OCI-M2 (cell line): ENCODE measurements around the gene LMF1.
"Not testable (repeated sequence)": the region's sequence is repeated elsewhere in the genome, so short reads cannot be mapped to it uniquely, and the experiment has no call there.

ENCODE experiments used
- DNase-seq: peaks from one replicate; lab custom pipeline; 2025; ENCODE audit not compliant: unreplicated experiment; lab: John Stamatoyannopoulos, UW

LMF1 gene

DNA sequence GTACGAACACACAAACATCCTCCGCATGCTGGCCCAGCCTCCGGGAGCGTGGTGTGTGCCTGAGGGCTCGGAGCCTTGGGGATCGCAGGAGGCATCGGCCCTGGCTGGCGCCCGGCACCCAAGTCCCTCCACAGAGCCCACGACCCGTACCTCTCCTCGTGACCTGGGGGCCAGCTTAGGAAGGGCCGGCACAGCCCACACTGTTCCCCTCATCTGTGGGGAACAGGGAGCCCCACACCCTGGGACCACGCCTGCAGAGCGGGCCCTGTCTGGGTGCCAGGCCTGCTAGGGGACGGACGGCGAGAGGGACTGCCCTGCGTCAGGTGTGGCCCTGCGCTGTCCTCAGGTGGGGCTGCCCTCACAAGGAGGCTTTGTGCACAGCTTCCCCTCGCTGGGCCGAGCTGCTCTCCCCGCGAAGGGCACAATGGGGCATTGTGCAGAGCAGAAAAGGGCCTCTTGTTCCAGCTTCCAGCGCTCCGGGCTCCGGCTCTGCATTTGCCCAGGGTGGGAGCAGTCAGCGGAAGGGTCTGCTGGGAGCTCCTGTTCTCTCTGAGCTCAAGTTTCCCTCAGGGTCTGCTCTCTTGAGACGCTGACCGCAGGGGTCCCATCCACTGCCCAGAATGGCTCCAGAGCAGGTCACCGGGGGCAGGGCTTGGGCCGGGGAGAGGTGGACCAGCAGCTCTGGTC lies 1.7 kb upstream of the LMF1 start:
- no peak for DNase-seq

- DNase-seq: no peak
These were observed 1.2 kb upstream of the LMF1 start for GRCh38 chr16:971981-972315.

GRCh38 chr16:971582-971905 lies 760 bp upstream of the LMF1 start:
- DNase-seq: no peak

DNA sequence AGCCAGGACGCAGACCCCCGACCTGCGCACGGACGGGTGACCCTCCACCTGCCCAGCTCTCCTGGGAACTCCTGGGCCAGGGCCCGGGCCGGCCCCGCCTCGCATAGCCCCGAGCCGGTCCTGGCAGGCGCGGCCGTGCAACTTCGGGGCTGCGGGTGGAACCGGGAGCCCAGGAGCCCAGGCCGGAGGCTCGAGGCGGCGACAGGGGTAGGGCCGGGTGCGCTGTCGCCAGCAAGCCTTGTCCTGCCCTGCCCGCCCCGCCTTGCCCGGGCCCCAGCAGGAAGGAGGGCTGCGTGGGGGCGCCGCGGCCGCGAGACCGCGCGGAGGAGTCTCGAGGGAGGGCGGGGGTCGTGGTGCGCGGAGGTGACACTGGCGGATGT lies 408 bp downstream of the LMF1 start:
- no peak for DNase-seq

GRCh38 chr16:969508-970385 lies 1.0 kb downstream of the LMF1 start:
- DNase-seq: no peak

GRCh38 chr16:968620-969019 lies 2.2 kb downstream of the LMF1 start:
- DNase-seq: no peak

DNA sequence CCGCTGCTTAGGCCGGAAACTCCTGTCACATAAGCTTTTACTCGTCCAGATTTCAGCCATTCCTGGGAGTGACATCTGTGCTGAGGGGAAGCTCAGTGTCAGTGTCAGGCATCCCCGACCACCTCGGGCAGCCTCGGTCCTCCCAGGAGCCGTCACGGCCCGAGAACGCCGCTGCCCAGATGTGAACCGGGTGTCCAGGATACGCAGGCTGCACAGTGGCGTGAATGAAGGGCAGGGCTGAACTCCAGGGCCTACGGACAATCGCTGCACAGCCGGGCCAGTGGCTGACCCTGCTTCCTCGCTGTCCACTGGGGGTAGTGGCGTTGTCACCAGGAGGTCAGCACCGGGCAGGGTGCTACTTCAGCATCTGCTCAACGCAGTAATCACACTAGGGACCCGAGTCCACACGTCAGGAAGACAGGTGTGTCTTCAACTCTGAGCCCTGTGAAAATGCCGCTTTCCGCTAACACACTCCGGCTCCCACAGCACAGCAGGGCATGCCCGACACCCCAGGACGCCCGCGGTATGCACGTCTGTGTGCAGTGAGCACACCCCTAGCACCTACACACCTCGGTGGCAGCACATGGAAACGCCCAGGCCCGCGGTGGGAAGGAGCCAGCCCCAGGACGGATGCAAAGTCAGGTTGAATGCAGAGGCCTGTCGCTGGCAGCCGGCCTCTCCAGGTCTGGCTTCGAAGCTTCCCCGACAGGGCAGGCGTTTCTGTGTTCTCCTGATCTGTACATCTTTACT lies 3.1 kb downstream of the LMF1 start:
- no peak for DNase-seq

DNA sequence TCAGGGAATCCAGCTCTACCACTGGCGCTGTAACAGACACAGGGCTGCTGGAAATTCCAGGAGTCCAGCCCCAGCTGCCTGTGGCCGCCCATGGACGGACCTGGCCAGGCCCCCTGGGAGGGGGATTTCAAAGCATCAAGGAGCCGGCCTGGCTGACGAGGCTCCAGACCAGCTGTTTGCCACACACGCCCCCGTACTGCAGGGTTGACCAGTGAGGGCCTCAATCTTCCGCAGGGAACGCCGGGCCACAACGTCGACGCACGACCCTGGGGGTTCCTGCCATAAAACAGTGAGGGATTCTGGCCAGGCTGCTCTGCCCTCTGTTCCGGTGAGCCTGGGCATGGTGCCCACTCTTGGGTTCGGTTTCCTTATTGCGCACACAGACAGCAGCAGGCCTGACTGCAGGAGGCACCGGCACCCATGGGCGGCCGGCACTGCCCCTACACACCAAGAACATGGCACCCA lies 3.7 kb downstream of the LMF1 start:
- no peak for DNase-seq

DNA sequence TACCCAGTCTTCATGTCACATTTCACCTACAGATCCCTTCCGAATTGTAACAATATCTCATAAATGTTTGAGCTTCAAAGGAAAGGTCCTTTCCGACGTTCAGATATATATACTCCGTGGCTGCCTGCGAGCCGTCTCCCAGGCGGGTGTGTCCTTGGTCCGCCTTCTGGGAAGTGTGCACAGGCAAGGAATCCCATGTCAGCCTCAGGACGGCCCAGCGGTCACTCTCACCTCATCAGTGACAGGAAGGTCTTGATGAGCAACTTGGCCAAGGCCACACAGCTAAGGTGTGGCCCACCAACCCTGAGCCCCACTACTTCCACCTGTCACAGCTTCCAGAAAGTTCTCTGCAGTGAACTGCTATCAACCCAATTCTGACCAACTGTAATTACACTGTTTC lies 4.3 kb downstream of the LMF1 start:
- no peak for DNase-seq

GRCh38 chr16:966035-966434 lies 4.7 kb downstream of the LMF1 start:
- no peak for DNase-seq

DNA sequence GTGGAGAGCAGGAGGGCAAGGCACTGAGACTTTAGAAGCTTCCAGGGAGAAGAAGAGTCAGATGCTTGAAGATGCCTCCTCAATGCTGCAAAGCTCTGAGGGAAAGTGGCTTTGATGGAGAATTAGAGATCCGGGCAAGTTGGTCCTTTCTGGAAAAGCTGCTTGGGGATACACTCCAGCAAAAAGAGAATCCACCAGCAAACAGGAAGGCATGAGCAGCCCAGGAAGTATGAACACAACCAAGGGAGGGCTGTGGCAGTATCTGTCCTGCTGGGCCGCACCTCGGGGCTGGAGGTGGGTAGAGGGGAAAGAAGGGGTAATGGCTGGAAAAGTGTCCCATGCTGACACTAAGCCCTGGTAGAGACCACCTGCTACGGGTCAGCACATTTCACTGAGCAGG lies 5.3 kb downstream of the LMF1 start:
- DNase-seq: no peak

- DNase-seq: no peak
These were observed 5.8 kb downstream of the LMF1 start for GRCh38 chr16:965036-965395.

DNA sequence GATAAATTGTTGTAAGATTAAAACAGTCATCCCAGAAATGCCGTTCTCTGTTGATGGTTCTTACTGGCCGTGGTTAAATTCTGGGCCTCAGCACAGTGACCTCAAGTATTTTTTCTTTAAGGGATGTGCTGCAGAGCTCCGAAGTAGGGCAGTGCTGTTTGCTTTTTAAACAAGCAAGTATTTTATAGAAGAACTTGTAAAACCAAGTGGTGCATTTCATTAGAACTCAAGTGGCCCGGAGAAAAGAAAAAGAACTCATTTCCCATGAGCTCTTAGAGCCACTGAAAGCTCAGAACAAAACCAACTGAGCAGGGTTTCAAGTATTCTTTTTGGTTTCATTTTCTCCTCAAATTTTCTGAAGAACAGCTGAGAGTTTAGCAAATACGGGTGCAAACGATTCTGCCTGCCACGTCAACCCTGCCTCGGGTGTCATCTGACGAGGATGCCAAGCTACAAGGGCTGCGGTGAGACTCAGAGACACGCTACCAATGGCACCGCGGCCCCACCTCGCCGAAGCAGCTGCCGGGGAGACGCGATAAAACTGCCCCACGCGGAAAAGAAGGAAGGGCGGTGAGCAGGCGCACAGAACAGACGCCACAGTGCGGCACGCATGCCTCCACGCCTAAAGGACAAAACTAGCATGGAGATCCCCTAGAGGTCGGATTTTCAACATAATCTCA lies 6.3 kb downstream of the LMF1 start:
- no peak for DNase-seq

GRCh38 chr16:963913-964312 lies 6.9 kb downstream of the LMF1 start:
- no peak for DNase-seq

GRCh38 chr16:962901-963814 lies 7.6 kb downstream of the LMF1 start:
- DNase-seq: no peak

DNA sequence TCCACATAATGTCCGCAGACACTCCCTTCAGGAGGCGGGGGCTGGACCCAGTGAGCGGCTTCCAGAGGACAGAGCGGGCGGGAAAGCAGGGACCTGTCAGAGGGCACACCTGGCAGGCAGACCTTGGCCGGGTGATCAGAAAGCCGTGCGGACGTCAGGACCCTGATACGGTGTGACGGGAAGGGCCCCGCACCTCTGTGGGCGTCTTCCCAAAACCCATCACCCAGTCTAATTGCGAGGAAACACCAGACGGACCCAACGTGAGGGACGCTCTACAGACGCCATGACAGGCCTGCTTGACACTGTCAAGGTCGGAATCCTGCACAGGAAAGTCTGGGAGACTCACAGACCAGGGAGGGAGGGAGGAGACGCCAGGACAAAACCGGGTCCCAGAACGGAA lies 8.4 kb downstream of the LMF1 start:
- no peak for DNase-seq

GRCh38 chr16:959232-960040 lies 11.3 kb downstream of the LMF1 start:
- DNase-seq: no peak

DNA sequence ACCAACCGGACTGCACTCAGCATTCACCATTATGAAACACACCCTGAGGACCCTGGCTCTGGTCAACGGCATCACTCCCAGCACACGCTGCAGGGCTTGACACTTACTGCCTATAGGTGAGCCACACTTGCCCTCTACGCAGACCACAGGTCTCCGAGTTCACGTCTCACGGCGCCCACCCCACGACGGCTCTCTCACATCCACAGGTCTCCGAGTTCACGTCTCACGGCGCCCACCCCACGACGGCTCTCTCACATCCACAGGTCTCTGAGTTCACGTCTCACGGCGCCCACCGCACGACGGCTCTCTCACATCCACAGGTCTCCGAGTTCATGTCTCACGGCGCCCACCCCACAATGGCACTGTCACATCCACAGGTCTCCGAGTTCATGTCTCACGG lies 15.0 kb downstream of the LMF1 start:
- DNase-seq: not testable (repeated sequence)

- DNase-seq: not testable (repeated sequence)
These were observed 17.0 kb downstream of the LMF1 start for GRCh38 chr16:953818-954217.

- no peak for DNase-seq
These were observed 18.5 kb downstream of the LMF1 start for GRCh38 chr16:952321-952720.
